ENCODE measurements around the gene MRGPRD.

MRGPRD gene

GRCh38 chr11:68930991-68931855, 49.6 kb downstream of the MRGPRD start:
- FAIRE-seq = no peak
